HG03196 (cell line): ENCODE measurements around the gene SOS1.

Source experiments
- ATAC-seq: cut with Tn5 transposase; IDR thresholded peaks from one replicate; pipeline ENCODE4 v1.9.1; 2021; ENCODE audit not compliant: unreplicated experiment

Gene SOS1

DNA sequence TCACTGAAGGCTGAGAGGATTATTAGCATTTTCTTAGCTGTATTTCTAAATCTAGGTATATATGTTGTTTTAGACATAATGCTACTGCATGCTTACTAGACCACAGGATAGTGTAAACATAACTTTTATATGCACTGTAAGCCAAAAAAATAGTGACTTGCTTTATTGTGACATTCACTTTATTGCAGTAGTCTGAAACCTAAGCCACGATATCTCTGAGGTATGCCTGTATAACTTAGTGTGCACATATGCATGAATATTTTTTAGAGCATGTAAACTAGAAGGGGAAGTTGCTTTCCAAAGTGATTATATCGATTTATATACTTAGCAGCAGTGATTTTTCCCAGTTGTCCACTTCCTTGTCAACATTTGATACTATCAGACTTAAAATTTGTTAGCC lies 81.8 kb downstream of the SOS1 start:
- ATAC-seq = no peak

DNA sequence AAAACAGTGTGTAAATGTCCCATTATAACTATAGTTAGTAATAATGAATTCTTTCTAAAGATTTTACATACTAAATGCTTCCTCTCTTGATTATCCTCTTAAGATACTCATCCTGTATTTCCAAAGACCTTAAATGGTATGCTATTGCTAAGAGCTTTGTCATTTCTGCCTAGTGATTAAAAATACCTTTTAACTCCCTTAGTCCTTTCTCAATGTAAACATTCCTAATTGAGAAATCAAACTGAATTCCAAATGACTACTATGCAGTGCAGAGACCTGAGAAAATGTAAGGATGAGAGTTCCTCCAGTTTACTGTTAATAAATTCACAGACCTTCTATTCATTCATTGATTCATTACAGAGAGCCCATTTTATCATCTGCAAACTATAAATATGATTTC lies 86.9 kb downstream of the SOS1 start:
- no peak for ATAC-seq

DNA sequence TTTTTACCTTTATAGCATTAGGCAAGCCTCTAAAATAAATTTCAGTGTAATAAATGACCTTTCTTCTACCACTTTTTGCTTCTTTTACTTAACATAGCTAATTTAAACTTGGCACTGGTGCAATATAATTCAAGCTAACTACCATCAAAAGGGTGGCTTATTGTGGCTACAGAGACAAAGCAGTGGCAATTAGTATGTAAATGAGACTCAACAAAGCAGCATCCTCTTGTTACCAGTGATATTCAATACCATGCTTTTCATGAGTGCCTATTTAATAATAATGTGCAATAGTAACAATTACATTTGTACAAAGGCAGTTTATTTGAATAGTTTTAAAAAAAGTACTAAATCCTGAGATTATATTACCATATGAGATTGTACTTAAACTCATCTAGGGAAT lies 93.4 kb downstream of the SOS1 start:
- ATAC-seq = no peak

DNA sequence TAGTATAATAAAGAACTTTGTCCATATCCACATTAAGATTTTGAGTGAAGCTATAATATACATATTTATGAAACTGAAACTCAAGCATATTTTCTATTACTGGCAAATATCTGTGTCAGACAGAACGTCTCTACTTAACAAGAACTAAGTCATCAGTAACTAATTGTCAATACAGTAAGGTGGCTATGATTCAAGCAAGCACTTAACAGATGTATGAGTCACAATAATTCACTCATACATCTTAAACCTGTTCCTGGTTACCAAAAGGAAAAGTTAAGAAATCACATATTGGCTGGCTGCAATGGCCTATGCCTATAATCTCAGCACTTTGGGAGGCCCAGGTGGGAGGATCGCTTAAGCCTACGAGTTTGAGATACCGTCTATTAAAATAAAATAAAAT lies 96.0 kb downstream of the SOS1 start:
- ATAC-seq = no peak

DNA sequence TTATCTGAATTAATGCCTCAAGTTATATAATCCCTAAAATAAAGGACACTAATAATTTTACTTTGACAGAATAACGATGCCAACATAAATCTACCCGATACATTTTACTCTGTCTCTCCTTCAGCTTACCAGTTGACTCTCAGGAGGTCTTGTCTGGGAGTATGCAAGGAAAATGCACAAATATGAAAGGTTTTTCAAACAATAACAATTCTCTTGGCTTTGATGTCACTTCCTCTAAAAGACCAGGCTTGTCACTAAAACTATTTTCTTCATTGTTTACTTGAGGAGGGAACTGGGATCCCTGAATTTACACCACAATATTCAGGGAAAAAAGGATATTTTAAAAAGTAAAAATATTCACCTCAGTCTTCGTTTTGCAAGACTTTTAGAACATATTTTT lies 97.2 kb downstream of the SOS1 start:
- no peak for ATAC-seq

DNA sequence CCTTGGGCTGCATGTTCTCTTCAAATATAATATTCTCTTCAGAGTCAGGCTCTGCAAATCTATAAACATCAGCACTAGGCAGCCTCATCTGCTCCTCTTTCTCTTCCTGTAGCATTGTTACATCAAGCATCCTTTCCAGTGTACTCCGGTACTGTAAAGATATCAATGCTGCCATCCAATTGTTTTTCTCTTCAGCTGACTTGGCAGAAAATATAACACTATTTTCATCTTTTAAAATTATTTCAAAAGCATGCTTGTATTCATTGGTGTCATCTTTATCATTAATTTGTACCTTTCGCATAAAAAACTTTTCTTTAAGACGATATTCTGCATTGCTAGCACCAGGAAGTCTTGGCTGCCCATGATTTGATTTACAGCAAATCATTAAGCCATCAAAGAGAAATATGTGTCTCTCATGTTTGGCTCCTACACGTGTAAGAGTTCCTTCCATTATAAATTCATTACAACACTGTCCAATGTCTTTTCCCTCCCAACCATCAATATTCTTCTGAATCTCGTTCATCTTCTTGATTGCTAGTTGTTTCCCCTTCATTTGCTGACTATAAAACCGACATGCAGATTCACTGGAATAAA lies 98.1 kb downstream of the SOS1 start:
- ATAC-seq = no peak

DNA sequence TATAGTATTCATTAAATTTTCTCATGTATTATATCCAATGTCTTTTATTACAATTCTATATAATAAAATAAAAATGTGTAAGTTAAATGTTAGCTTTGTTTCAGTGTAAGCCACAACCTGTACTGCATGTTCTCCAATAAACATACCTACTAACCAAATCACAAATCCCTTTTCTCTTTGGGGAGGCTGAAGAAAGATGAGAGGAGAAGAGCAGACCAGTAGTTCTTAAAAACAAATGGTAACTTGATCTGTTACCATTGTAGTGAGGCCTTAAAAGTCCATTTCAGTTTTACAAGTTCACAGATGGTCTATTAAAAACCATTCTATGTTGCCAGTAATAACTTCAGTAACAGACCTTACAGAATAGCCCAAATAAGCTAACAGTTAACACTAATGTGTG lies 100.5 kb downstream of the SOS1 start:
- no peak for ATAC-seq

DNA sequence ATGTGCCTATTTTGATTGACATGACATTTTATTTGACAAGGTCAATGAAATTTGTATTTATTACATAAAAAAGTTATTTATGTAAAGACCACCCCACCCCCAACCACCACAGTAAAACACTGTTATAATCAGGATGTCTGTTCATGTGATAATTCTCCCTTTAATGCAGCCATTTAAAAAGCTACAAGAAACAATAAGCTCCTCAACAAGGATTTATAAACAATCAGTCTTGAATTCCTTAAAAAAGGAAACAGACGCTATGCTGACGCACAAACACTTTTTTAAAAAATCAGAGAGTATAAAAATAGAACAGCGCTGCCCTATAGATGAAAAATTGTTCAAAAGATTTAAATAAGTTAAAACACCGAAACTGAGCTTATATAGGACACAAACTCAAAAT lies 102.2 kb downstream of the SOS1 start:
- no peak for ATAC-seq

DNA sequence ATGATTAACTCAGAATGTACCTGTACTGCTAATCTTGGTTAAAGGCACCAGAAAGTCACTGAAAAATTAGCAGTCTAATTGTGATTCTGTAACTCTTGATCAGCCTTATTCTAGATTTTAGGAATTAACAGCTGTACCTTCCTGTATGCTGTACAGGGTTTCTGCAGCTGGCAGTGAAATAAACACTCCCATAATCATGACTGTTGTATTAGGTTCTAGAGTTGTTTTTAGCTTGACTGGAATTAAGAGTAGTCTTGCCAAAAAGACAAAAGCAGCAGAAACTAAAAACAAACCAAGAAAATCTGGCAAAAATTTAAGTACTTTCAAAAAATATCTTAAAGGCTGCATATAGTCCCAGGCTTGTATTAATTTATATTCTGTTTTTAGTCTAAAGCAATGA lies 103.5 kb downstream of the SOS1 start:
- no peak for ATAC-seq

DNA sequence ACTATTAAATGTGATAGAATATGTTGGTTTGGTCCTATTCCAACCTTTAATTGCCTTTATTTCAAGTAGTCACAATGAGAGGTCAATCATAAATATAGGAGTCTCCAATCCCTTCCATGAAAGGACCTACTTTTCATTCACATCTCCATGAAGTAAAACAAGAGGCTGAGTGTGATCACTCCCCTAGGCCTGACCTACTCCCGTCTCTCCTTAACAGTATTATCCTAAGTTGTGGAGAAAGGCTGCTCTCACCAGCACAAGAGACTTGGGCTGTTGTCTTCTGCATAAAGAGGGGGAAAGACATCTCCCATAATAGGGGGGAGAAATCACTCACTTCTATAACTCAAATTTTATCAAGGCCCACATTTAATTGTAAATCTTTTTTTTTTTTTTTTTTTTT lies 105.4 kb downstream of the SOS1 start:
- no peak for ATAC-seq

DNA sequence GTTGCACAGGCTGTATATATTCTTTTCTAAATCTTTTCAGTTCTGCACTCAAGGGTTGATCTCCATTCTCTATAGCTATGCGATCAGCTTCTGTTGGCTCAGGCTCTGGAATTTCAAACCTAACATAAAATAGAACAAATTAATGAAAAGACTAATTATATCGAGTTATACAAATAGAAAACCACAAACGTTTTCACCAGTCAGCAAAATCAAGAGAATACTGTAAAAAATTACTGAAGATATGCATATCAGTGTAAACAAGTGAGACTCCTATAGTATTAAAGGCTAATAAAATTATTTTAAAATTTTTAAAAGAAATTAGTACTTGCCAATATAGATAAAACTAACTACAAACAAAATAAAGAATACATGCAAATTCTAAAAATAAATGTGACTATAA lies 107.0 kb downstream of the SOS1 start:
- no peak for ATAC-seq

DNA sequence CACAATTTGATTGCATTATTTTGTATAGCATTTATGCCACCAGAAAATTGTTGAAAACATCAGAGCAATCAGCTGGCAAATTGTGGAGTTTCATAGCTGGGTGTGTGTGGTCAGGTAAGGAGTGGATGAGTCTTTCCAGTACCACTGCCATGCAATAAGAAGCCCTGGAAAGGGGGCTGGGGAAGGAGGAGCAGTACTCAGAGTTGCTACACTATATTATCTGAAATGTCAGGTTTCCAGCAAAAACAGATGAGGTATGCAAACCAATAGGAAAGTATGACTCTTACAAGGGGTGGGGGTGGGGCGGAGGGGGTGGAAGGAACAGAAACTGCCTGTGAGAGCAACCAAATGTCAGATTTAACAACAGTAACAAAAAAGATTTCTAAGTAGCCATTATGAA lies 112.2 kb downstream of the SOS1 start:
- no peak for ATAC-seq

DNA sequence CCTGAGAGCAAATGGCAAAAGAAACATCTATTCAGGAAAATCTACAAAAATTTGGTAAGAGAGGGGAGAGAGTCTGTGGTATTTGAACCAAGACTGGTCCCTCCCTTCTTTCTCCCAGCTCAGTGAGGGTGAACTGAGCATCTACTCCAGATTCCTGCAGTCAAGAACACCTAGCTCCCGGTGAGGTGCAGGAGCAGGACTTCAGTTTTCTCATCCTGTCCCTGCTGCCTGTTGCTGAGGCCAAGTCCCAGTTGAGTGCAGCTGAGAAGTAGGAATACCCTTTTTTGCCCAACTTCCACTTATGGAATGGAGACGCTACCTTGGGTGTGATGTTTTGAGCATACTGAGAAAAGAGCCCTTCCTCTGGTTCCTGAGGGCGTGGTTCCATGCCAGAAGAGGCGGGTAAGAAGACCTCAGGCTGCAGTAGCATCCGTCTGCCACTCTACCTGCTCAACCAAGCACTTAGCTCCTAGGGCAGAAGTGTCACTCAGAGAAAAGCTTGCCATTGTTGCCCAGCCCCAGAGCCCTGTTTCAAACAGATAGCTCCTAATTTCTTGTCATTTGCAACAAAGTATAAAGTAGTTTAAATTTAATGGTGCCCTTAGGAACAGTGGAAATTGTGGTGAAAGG lies 112.9 kb downstream of the SOS1 start:
- no peak for ATAC-seq

DNA sequence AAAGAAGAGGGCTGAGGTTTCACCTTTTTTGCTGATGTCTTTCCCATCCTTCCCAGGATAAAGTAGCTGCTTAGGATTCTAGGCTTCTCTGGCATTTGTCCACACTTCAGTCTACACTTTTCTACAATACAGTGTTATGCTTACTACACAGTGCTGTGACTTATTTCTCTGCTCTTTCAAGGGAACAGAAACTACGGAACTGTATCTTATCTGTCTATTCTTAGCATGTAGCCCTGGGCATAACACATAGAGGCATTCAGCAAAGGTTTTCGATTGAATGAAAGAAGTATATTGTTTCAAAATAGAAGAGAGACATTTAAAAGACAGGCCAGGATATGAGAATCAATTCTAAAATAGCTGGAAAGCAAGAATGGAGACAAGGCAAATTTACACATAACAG lies 120.3 kb downstream of the SOS1 start:
- ATAC-seq = no peak

DNA sequence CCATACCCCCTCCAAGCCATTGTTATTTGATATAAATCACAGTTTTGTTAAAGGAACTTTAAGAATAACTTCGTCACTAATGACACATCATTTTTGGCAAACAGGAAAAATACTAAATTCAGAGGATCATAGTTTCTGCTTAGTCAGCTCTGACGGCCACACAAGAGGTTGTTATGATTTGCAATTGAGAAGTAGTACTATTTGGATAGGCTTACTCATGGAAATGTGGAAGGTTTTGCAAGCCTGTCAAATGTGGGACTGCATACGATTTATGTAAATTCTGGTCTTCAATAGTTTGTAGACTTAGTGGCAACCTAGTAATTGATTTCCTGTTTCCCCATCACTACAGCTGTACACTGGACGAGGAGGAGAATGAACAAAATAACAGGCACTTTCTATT lies 123.1 kb downstream of the SOS1 start:
- ATAC-seq = no peak

DNA sequence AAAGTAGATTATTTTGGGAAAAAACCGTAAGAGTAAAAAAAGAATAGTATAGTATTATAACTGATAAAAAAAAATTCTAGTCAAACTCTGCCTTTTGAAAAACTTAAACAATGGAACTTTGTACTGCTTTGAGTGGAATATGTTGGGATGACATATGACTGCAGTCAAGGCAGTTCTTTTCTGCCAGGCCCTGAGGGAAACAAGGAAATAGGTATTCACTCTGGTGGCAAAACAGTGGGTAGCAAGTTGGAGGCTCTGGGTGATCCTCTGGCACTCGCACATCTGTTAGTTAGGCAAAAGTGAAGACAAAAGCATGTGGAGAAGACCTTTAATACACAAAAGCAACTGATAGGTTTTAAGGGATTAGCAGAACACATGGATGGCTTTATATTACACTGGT lies 129.0 kb downstream of the SOS1 start:
- no peak for ATAC-seq

DNA sequence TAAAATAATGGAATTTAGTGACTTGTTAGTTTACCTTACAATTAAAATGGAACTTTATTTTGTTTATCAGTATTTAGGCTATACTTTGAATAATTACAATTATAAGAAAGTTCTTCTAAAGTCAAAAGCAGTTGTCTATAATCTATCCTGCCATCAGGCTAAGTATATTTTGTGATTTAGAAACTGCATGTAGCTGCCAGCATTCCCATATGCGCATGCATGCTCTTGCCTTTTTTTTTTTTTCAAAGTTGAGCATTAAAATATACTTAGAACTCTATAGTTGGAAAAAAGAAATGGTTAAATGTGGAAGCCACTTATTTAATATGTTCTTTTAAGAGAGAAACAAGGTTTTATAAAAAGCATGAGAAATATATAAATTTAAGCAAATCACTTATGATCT lies 132.1 kb downstream of the SOS1 start:
- ATAC-seq = no peak

DNA sequence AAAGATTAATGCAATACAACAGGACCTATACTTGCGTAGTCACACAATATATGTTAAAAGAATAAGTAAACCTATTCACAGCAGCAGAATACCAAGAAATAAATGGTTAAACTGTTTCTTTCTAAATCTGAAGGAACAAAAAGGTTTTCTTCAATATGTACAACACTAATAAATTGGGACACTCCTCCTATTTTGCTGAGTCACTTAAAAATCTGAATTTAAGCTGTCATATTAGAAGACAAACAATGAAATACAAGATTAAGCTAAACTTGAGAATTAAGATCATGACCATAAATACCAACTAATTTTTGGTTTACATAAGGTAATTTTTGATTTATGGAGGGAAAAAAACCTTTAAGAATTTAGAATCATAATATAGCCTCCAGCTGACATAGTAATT lies 138.4 kb downstream of the SOS1 start:
- ATAC-seq = no peak

DNA sequence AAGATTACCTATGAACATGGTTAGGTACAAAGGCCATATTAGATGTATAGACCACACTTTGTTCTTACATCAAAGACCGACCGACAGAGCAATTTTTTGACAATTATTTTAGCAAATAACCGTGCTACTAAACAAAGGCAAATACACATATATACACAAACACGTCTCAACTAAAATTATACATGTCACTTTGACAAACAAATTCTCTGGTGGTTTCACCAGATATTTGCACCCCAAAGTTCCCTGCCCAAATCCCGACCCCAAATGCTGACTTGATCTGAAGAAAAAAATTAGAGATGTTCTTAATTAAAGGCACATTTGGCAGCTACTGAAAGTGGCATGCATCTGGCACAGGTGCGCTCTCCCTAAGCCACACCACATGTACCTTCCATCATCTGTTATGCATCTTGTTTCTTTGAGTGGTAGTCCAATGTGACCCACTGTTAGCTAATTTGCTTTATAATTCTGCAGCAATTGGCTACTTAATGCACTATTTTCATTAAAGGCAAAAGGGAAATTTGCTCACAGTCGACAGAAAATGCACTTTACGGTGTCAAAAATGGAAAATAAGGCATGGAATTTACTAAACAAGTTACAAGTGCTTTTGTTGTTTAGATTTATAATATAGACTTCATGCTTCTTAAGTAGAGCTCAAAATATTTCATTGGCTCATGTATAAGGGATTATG lies 139.0 kb downstream of the SOS1 start:
- ATAC-seq = no peak

DNA sequence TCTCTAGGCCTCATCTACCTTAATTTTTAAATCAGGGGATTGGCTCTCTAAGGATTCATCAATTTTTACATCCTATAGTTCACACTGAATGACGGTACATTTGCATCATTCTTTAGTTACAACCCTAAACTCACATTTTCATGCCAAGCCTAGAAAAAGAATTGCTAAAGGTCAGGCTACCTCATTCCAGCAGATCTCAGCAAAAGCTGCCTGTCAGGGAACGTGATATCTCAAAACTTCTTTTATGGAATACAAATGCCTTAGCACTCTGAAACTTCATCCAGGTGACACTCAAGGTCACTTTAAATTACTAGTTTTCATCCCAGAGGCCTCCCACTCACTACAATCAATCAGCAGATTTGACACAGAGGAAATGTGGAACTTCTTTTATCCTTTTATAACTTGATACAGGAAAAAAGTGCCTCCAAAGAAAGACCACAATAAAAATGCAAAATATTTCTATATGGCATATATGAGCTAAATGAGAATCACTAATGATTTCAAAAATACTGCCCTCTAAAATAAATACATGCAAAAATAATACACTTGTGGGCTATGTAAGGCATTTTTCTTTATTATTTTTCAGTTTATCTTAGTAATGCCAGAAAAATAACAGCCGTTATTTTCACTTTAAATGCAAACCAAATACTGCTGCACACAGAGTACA lies 139.7 kb downstream of the SOS1 start:
- no peak for ATAC-seq

DNA sequence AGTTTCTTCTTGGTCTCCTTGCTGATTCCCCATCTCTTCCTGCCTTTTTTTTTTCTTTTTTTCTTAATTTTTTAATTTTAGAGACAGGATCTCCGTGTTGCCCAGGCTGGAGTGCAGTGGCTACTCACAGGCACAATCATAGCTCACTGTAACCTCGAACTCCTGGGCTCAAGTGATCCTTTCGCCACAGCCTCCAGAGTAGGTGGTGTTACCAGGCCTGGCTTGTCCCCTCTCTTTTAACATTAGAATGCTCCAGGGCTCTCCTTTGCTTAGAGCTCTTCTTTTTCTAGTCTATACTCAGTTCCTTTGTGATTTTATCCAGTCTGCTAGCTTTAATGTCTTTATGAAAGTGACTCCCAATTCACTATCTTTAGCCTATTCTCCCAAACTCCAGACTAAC lies 141.9 kb downstream of the SOS1 start:
- no peak for ATAC-seq

DNA sequence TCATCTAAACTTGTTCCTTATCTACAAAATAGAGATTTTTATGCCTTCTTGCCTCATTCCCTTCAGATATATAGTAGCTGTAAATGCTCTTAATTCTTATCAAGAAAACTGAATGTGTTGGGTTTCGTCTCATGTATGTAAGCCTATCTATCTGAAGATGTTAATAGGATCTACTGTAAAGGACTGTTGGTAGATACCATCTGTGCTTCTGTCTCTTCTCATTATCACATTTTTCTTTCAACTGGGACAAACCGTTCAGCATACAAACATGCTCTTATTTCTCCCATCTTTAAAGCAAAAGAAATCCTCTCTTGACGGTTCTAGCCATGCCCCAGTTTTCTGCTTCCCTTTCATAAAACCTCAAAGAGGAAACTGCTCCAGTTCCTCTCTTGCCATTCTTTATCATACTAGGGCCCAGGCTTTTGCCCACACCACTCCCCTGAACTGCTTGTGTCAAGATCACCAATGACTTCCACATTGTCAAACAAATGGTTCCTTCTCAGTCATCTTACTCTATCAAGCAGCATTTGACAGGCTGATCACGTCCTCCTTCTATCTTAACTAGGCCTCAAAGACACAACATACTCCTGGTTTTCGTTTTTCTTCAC lies 142.5 kb downstream of the SOS1 start:
- no peak for ATAC-seq
